MCF 10A (cell line): Measurements from ENCODE around the gene CTSE. TPM values are rescaled to one million over a fixed set of nuclear protein-coding genes. Genes with fewer than 3 reads are reported as not detected.

Experiments used
- BruUV-seq: library from RNA; stranded (reverse); fragments of 400-500 nt; replicated peaks from 2 replicates; lab custom pipeline; 2021; lab: Mats Ljungman, UMichigan
- CTCF ChIA-PET: fragments of 300-600 bp; sonication (Branson Sonifier 250); formaldehyde crosslinking; extraction: SDS; loops from one replicate; lab custom pipeline; 2021; ENCODE audit warnings: antibody characterized with exemption, inconsistent platforms; lab: Yijun Ruan, JAX
- POLR2A ChIA-PET: fragments of 300-600, 350-650 bp; sonication (Branson Sonifier 250); formaldehyde crosslinking; extraction: SDS; loops from one replicate; lab custom pipeline; 2020; ENCODE audit warnings: antibody characterized with exemption, inconsistent platforms; lab: Yijun Ruan, JAX
- DNase-seq: peaks from one replicate; pipeline ENCODE4 v3.0.0-alpha.2; 2018; ENCODE audit not compliant: unreplicated experiment
- H3K27ac Mint-ChIP-seq: one replicate; pipeline ENCODE4 v1.8.0; 2022; ENCODE audit warnings: mild to moderate bottlenecking, low read depth, mixed read lengths; ENCODE audit not compliant: unreplicated experiment
- H3K27me3 Mint-ChIP-seq: one replicate; pipeline ENCODE4 v1.8.0; 2022; ENCODE audit warnings: mixed read lengths; ENCODE audit not compliant: insufficient read depth, unreplicated experiment
- H3K36me3 Mint-ChIP-seq: one replicate; pipeline ENCODE4 v1.8.0; 2022; ENCODE audit warnings: mild to moderate bottlenecking, moderate library complexity, mixed read lengths; ENCODE audit not compliant: insufficient read depth, unreplicated experiment
- H3K4me1 Mint-ChIP-seq: one replicate; pipeline ENCODE4 v1.8.0; 2022; ENCODE audit warnings: mixed read lengths; ENCODE audit not compliant: insufficient read depth, unreplicated experiment
- H3K4me3 Mint-ChIP-seq: one replicate; pipeline ENCODE4 v1.8.0; 2022; ENCODE audit warnings: mild to moderate bottlenecking, moderate library complexity, mixed read lengths; ENCODE audit not compliant: unreplicated experiment
- H3K9me3 Mint-ChIP-seq: one replicate; pipeline ENCODE4 v1.8.0; 2022; ENCODE audit warnings: mixed read lengths; ENCODE audit not compliant: unreplicated experiment
- intact Hi-C: fragments of 100-400 bp; cut with micrococcal nuclease; formaldehyde crosslinking; loops from 2 replicates; pipeline ENCODE4 v1.14.1; 2022
- total RNA-seq: library from RNA; stranded (reverse); gene quantifications from 2 replicates; pipeline ENCODE4 v1.2.3, GENCODE V29; 2022
- TF ChIP-seq, protein P1 (sequence below): fragments of 200-600 bp; IDR thresholded peaks from one replicate; pipeline ENCODE4 v1.8.0; 2022; ENCODE audit warnings: antibody characterized with exemption, mild to moderate bottlenecking; ENCODE audit not compliant: unreplicated experiment

CTSE gene
- total RNA-seq, 1 experiment from 2014 or later: 0.79 TPM

DNA sequence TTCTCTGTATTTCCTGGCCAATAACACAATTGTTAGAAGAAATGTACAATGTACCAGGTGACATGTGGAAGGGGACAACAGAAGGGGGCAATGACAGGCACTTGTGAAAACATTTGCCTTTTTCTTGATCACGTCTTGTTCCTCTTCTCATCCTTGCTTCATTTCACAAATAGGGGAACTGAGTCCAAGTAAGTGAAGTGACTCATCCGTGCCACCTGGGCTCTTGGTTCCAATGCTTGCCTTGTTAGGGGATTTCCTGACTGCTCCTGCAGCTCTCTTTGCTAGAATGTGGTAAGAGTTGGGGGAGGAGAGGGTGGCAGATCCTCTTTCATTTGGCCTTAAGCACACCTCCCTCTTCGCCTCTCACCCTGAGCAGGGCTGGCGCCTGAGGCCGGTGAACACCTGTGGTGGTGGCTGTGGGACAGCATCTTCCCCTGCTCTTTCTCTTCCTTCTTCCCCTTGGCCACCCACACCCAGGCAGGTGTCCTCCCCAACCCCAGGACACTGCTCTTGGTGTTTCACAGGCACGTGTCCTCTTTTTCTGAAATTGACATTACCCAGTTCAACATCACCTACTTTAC lies 27.1 kb upstream of the CTSE start:
- Mint-ChIP-seq H3K36me3 (no peaks in the 10 kb centered on the region), H3K9me3 (no peaks in the 10 kb centered on the region)

DNA sequence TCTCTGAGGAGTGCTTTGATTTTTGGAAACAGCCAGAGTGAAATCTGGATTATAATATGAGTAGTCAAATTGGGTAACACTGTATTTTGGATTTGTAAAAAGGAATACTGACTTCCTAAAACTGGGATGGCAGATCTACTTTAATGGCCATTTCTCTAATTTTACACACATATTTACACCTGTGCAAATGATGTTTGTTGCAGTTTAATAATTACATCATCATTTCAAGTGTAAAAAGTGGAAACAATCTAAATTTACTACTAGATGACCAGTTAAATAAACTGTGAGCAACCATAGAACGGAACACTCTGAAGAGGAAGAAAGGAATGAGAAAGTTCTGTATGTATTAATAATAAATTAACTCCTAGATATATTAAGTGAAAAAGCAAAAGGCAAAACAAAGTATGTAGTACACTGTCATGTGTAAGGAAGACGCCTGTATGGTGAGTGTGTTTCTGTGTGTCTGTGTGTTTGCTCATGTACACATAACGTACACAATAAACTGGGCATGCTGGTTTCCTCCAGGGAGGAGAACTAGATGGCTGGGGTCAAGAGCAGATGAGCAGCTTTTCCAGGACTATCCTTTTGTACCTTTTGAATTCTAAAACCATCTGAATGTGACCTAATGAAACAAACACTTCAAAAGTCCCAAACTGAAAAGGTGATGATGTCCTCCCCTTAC lies 26.4 kb upstream of the CTSE start:
- H3K4me3 Mint-ChIP-seq: no peak overlapping the region
- ChIA-PET POLR2A (interaction anchor here (0.7 to 2.7 kb wide), 4 partner anchors 13 to 47 kb away, joined by 3 to 6 read pairs (median 3); partner anchors contain the start of gene RAB7B), CTCF (interaction anchor here (0.6 kb wide), 1 partner anchor 598 kb away, joined by 3 read pairs; no protein-coding TSS in a partner anchor)
- H3K4me1 Mint-ChIP-seq: peaks cover 14% of the 10 kb centered on the region
- TF ChIP-seq, protein P1, sequence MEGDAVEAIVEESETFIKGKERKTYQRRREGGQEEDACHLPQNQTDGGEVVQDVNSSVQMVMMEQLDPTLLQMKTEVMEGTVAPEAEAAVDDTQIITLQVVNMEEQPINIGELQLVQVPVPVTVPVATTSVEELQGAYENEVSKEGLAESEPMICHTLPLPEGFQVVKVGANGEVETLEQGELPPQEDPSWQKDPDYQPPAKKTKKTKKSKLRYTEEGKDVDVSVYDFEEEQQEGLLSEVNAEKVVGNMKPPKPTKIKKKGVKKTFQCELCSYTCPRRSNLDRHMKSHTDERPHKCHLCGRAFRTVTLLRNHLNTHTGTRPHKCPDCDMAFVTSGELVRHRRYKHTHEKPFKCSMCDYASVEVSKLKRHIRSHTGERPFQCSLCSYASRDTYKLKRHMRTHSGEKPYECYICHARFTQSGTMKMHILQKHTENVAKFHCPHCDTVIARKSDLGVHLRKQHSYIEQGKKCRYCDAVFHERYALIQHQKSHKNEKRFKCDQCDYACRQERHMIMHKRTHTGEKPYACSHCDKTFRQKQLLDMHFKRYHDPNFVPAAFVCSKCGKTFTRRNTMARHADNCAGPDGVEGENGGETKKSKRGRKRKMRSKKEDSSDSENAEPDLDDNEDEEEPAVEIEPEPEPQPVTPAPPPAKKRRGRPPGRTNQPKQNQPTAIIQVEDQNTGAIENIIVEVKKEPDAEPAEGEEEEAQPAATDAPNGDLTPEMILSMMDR: no peak
- DNase-seq: no peak
- H3K27me3 Mint-ChIP-seq: no peaks in the 10 kb centered on the region
- BruUV-seq: no TSS peak
- no peak overlapping the region for H3K27ac Mint-ChIP-seq
- H3K36me3 Mint-ChIP-seq: no peaks in the 10 kb centered on the region
- intact Hi-C loops: no loop called here
- no peaks in the 10 kb centered on the region for H3K9me3 Mint-ChIP-seq

More for the DNA sequence above, 27.1 kb upstream of the CTSE start:
- ChIA-PET POLR2A (interaction anchor here (0.7 to 2.7 kb wide), 4 partner anchors 14 to 48 kb away, joined by 3 to 6 read pairs (median 3); partner anchors contain the start of gene RAB7B), CTCF (interaction anchor here (0.6 kb wide), 1 partner anchor 598 kb away, joined by 3 read pairs; no protein-coding TSS in a partner anchor)
- no TSS peak for BruUV-seq
- H3K27ac Mint-ChIP-seq: no peak overlapping the region
- peaks cover 14% of the 10 kb centered on the region for H3K4me1 Mint-ChIP-seq
- TF ChIP-seq, protein P1: no peak
- no peak overlapping the region for H3K4me3 Mint-ChIP-seq
- DNase-seq: peak; percentile 86
- no peaks in the 10 kb centered on the region for H3K27me3 Mint-ChIP-seq
- intact Hi-C loops: no loop called here

DNA sequence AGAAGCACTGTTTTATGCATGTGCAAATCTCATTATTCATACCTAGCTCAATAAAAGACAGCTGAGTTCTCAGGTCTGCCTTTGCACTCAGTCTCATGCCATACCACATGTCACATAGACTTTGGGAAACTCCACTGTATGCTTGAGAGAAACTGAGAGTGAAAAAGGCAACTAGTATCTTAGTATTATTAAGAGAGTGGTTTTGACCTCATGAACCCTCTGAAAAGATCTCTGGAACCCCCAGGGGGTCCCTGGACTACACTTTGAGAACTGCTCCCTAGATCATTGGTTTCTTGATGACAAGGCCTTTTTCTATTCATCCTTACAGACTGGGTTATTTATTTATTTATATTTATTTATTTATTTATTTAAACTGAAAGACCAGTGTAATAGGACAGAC lies 25.6 kb upstream of the CTSE start:
- Mint-ChIP-seq H3K27ac (no peak overlapping the region), H3K4me3 (no peak overlapping the region), H3K36me3 (no peaks in the 10 kb centered on the region), H3K27me3 (no peaks in the 10 kb centered on the region), H3K9me3 (no peaks in the 10 kb centered on the region), H3K4me1 (peaks cover 14% of the 10 kb centered on the region)
- DNase-seq: no peak
- ChIA-PET POLR2A (interaction anchor here (1.6 kb wide), 1 partner anchor 9 kb away, joined by 4 read pairs; no protein-coding TSS in a partner anchor), CTCF (interaction anchor here (0.8 kb wide), 1 partner anchor 57 kb away, joined by 3 read pairs; no protein-coding TSS in a partner anchor)
- TF ChIP-seq, protein P1: no peak
- intact Hi-C loops: no loop called here
- no TSS peak for BruUV-seq

DNA sequence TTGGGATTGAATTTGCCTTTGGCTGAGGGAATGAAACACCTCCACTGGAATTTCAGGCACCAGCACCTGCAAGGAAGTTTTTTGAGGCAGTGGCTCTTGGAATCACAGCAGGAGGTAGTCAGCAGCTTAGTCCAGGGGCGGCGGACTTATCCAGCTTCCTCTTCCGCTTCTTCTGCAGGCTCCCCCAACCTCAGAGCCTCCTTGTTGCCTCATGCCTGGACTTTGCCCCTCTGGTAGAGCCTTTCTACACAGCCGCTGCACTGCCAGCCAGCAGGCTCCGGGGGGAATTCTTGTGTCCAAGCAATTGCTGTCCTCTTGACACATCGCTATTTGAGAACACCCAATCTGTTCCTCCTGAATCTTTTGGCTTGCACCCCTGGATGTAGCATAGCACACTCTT lies 24.9 kb upstream of the CTSE start:
- ChIA-PET CTCF (interaction anchor here (0.6 to 0.8 kb wide), 2 partner anchors 9 to 58 kb away, joined by 3 read pairs; no protein-coding TSS in a partner anchor), POLR2A (interaction anchor here (0.7 to 1.6 kb wide), 2 partner anchors 8 to 52 kb away, joined by 3 to 4 read pairs; no protein-coding TSS in a partner anchor)
- Mint-ChIP-seq H3K27ac (no peak overlapping the region), H3K4me3 (no peak overlapping the region), H3K36me3 (no peaks in the 10 kb centered on the region), H3K27me3 (no peaks in the 10 kb centered on the region), H3K9me3 (no peaks in the 10 kb centered on the region), H3K4me1 (peaks cover 14% of the 10 kb centered on the region)
- no TSS peak for BruUV-seq
- TF ChIP-seq, protein P1: no peak
- intact Hi-C loops: no loop called here
- no peak for DNase-seq
